Small intestine (tissue), 7 donors: ENCODE data around the gene GAS7. TPM values are rescaled to one million over a fixed set of nuclear protein-coding genes. Genes with fewer than 3 reads are reported as not detected.
A peak's percentile ranks its signal among the peaks of the same experiment; 100 is the strongest.

Experiments used
- DNase-seq, 2 donors: peaks; one replicate each; pipeline versions ENCODE4 v3.0.0 to v3.0.0-alpha.2; 2013
- FAIRE-seq: peaks from 2 replicates; lab custom pipeline; 2012; peaks lifted over from hg19 to GRCh38; lab: Jason Lieb, UNC
- H3K27ac ChIP-seq, 3 donors: one replicate each; pipeline ENCODE4 v1.5.1; 2013; ENCODE audit warnings: low read length in 2 of 3, mild to moderate bottlenecking in 2 of 3, control low read depth in 1 of 3, inconsistent platforms in 1 of 3, low read depth in 1 of 3, moderate library complexity in 1 of 3
- H3K27me3 ChIP-seq, 3 donors: one replicate each; pipeline ENCODE4 v1.6.1; 2013; ENCODE audit warnings: low read length in 3 of 3, inconsistent platforms in 1 of 3; ENCODE audit not compliant: control insufficient read depth in 3 of 3, insufficient read depth in 3 of 3
- H3K36me3 ChIP-seq, 3 donors: one replicate each; pipeline ENCODE4 v1.6.1; 2013; ENCODE audit warnings: low read length in 3 of 3, inconsistent platforms in 1 of 3, low read depth in 1 of 3, mild to moderate bottlenecking in 1 of 3, moderate library complexity in 1 of 3; ENCODE audit not compliant: control insufficient read depth in 3 of 3, insufficient read depth in 2 of 3
- H3K4me1 ChIP-seq, 3 donors: one replicate each; pipeline ENCODE4 v1.6.1; 2013; ENCODE audit warnings: low read length in 2 of 3, inconsistent platforms in 1 of 3, low read depth in 1 of 3, mild to moderate bottlenecking in 1 of 3, moderate library complexity in 1 of 3; ENCODE audit not compliant: control insufficient read depth in 3 of 3, insufficient read depth in 2 of 3
- H3K4me3 ChIP-seq, 3 donors: one replicate each; pipeline ENCODE4 v1.5.1; 2013; ENCODE audit warnings: low read length in 3 of 3, control low read depth in 1 of 3, inconsistent platforms in 1 of 3, low read depth in 1 of 3, mild to moderate bottlenecking in 1 of 3, moderate library complexity in 1 of 3
- H3K9me3 ChIP-seq, 2 donors: one replicate each; pipeline ENCODE4 v1.6.1; 2013; ENCODE audit warnings: low read depth in 1 of 2, low read length in 1 of 2; ENCODE audit not compliant: control insufficient read depth in 2 of 2, insufficient read depth in 1 of 2
- WGBS, 3 donors: extraction: QIAGEN DNeasy Blood & Tissue Kit; methylation state at CpG; one replicate each; pipeline ENCODE4 v1.1.7; 2013; 5-methylcytosine and 5-hydroxymethylcytosine counted together
- polyA plus RNA-seq, 4 donors: library from polyadenylated mRNA; stranded (reverse) in 3 of 4; unstranded in 1 of 4; fragments of 200-250 nt in 3 of 4; fragments of 120-200 nt in 1 of 4; gene quantifications; one replicate each; pipeline versions ENCODE4 v1.2.1 to v1.2.3, GENCODE V29; 2013
- donor health status: healthy with polysubstance abuse.
- donor health status: control.
- donor health status: control.
- donor health status: Bipolar disorder and iron deficiency.
- donor health status: healthy.

The GAS7 gene
- polyA plus RNA-seq, 4 donors = 1.1 to 14.9 (median 5.9) TPM

GRCh38 chr17:9918804-9919352 is 279.5 kb downstream of the GAS7 start:
- no peak overlapping the region for H3K27ac ChIP-seq
- no peak overlapping the region for H3K4me3 ChIP-seq
- no peaks in the 10 kb centered on the region for H3K4me1 ChIP-seq
- DNase-seq (no peak), FAIRE-seq (no peak)
- H3K9me3 ChIP-seq = no peaks in the 10 kb centered on the region
- no peaks in the 10 kb centered on the region for H3K27me3 ChIP-seq
- WGBS, 3 donors = 87 to 90% (median 87%) methylated on average over 5 of the region's 5 CpGs
- H3K36me3 ChIP-seq = peaks cover 0 to 32% (median 0%) of the 10 kb centered on the region in 3 donors

- Histone ChIP-seq H3K4me1 (no peaks in the 10 kb centered on the region), H3K27ac (no peak overlapping the region), H3K27me3 (no peaks in the 10 kb centered on the region), H3K36me3 (peaks cover 0 to 32% (median 0%) of the 10 kb centered on the region in 3 donors), H3K4me3 (no peak overlapping the region), H3K9me3 (no peaks in the 10 kb centered on the region)
- DNase-seq (no peak), FAIRE-seq (no peak)
- WGBS, 3 donors = 84 to 94% (median 89%) methylated on average over 8 of the region's 8 CpGs
Measured at GRCh38 chr17:9918352-9918751, 280.1 kb downstream of the GAS7 start.

- Histone ChIP-seq H3K9me3 (no peaks in the 10 kb centered on the region), H3K27ac (no peak overlapping the region), H3K27me3 (no peaks in the 10 kb centered on the region), H3K36me3 (peaks cover 0 to 32% (median 0%) of the 10 kb centered on the region in 3 donors), H3K4me3 (no peak overlapping the region), H3K4me1 (no peaks in the 10 kb centered on the region)
- FAIRE-seq (no peak), DNase-seq (no peak)
- 81 to 87% (median 84%) methylated on average over 19 of the region's 19 CpGs for WGBS, 3 donors
Measured at GRCh38 chr17:9917801-9918200, 280.6 kb downstream of the GAS7 start.

GRCh38 chr17:9917131-9917530 is 281.3 kb downstream of the GAS7 start:
- H3K27me3 ChIP-seq = no peaks in the 10 kb centered on the region
- FAIRE-seq = no peak
- H3K4me3 ChIP-seq = no peak overlapping the region
- 82 to 86% (median 83%) methylated on average over 13 of the region's 13 CpGs for WGBS, 3 donors
- no peaks in the 10 kb centered on the region for H3K9me3 ChIP-seq
- no peaks in the 10 kb centered on the region for H3K4me1 ChIP-seq
- H3K36me3 ChIP-seq = peaks cover 0 to 30% (median 0%) of the 10 kb centered on the region in 3 donors
- DNase-seq = no peak
- no peak overlapping the region for H3K27ac ChIP-seq

GRCh38 chr17:9916108-9916507 is 282.3 kb downstream of the GAS7 start:
- H3K27ac ChIP-seq = no peak overlapping the region
- DNase-seq (no peak), FAIRE-seq (no peak)
- no peak overlapping the region for H3K4me3 ChIP-seq
- H3K36me3 ChIP-seq = peaks cover 0 to 29% (median 0%) of the 10 kb centered on the region in 3 donors
- no peaks in the 10 kb centered on the region for H3K9me3 ChIP-seq
- no peaks in the 10 kb centered on the region for H3K4me1 ChIP-seq
- WGBS, 3 donors = 76 to 81% (median 78%) methylated on average over 8 of the region's 8 CpGs
- no peaks in the 10 kb centered on the region for H3K27me3 ChIP-seq

GRCh38 chr17:9913476-9913875 is 284.9 kb downstream of the GAS7 start:
- H3K27me3 ChIP-seq = no peaks in the 10 kb centered on the region
- no peak for FAIRE-seq
- no peak overlapping the region for H3K4me3 ChIP-seq
- 84 to 91% (median 90%) methylated on average over 5 of the region's 5 CpGs for WGBS, 3 donors
- no peaks in the 10 kb centered on the region for H3K9me3 ChIP-seq
- H3K36me3 ChIP-seq = peaks cover 0 to 22% (median 0%) of the 10 kb centered on the region in 3 donors
- no peaks in the 10 kb centered on the region for H3K4me1 ChIP-seq
- no peak for DNase-seq
- H3K27ac ChIP-seq = no peak overlapping the region

GRCh38 chr17:9912121-9913099 is 286.0 kb downstream of the GAS7 start:
- Histone ChIP-seq H3K4me1 (no peaks in the 10 kb centered on the region), H3K27me3 (no peaks in the 10 kb centered on the region), H3K36me3 (peaks cover 0 to 14% (median 0%) of the 10 kb centered on the region in 3 donors), H3K4me3 (no peak overlapping the region), H3K27ac (peak overlapping the region in 1 of 3 donors; percentile 37), H3K9me3 (no peaks in the 10 kb centered on the region)
- DNase-seq (no peak), FAIRE-seq (no peak)
- 72 to 75% (median 74%) methylated on average over 18 of the region's 18 CpGs for WGBS, 3 donors

GRCh38 chr17:9911089-9911488 is 287.3 kb downstream of the GAS7 start:
- peaks cover 0 to 3% (median 0%) of the 10 kb centered on the region in 3 donors for H3K27me3 ChIP-seq
- no peaks in the 10 kb centered on the region for H3K9me3 ChIP-seq
- DNase-seq (no peak), FAIRE-seq (no peak)
- H3K27ac ChIP-seq = peak overlapping the region in 1 of 3 donors; percentile 29
- no peak overlapping the region for H3K4me3 ChIP-seq
- WGBS, 3 donors = 71 to 81% (median 72%) methylated on average over 12 of the region's 12 CpGs
- no peaks in the 10 kb centered on the region for H3K4me1 ChIP-seq
- peaks cover 0 to 1% (median 0%) of the 10 kb centered on the region in 3 donors for H3K36me3 ChIP-seq
